Panc1 (cell line): ENCODE results near the gene UNC5CL.

Source experiments
- POLR2AphosphoS5 ChIP-seq: IDR thresholded peaks from 2 replicates; pipeline ENCODE4 v1.6.1; 2012; ENCODE audit warnings: mild to moderate bottlenecking, low read depth, low read length, moderate library complexity
- REST ChIP-seq, 2 experiments: IDR thresholded peaks; 2 replicates each; pipeline ENCODE4 v1.6.1; 2011 to 2012; ENCODE audit warnings: low read depth in 2 of 2, control low read depth in 1 of 2, low read length in 1 of 2, mild to moderate bottlenecking in 1 of 2, moderate library complexity in 1 of 2; ENCODE audit not compliant: insufficient read depth in 1 of 2
- SIN3A ChIP-seq: IDR thresholded peaks from 2 replicates; pipeline ENCODE4 v1.6.1; 2012; ENCODE audit warnings: low read depth, mild to moderate bottlenecking, low read length, moderate library complexity, borderline replicate concordance; ENCODE audit not compliant: insufficient read depth
- TCF7L2 ChIP-seq: IDR thresholded peaks from 2 replicates; pipeline ENCODE4 v1.6.1; 2011; ENCODE audit warnings: mild to moderate bottlenecking, low read depth, low read length, inconsistent platforms
- TF ChIP-seq, protein P1 (sequence below): fragments of 450-650 bp; IDR thresholded peaks from 2 replicates; pipeline ENCODE4 v1.5.1; 2017; ENCODE audit warnings: mild to moderate bottlenecking

DNA sequence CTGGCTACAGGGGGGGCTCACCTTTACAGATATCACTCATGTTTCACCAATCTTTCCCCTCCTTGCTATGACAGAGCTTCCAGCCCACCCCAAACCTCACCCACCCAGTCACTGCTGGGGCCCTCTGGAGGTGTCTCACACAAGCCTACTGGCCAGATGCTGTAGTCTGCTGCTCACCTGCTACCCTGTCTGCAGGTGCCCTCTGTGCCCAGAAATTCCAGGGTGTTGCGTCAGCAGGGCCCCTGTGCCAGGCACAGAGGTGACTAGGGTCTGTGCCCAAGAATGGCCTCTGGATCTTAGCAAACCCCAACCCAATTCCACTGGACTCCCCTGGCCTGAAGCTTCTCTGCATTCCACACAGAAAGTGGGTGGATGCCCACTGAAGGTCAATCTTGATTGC, 21.4 kb downstream of the UNC5CL start:
- TF ChIP-seq, protein P1, sequence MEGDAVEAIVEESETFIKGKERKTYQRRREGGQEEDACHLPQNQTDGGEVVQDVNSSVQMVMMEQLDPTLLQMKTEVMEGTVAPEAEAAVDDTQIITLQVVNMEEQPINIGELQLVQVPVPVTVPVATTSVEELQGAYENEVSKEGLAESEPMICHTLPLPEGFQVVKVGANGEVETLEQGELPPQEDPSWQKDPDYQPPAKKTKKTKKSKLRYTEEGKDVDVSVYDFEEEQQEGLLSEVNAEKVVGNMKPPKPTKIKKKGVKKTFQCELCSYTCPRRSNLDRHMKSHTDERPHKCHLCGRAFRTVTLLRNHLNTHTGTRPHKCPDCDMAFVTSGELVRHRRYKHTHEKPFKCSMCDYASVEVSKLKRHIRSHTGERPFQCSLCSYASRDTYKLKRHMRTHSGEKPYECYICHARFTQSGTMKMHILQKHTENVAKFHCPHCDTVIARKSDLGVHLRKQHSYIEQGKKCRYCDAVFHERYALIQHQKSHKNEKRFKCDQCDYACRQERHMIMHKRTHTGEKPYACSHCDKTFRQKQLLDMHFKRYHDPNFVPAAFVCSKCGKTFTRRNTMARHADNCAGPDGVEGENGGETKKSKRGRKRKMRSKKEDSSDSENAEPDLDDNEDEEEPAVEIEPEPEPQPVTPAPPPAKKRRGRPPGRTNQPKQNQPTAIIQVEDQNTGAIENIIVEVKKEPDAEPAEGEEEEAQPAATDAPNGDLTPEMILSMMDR = no peak
- TF ChIP-seq REST (IDR thresholded peaks at IDR 0.05; ENCODE audit: insufficient read depth in 1 of 2, low read depth in 2 of 2, low read length in 1 of 2) (no peak), POLR2AphosphoS5 (no peak), TCF7L2 (no peak), SIN3A (no peak)
